Tibial nerve (tissue), 4 donors: ENCODE results near the gene ATPAF1. TPM values are rescaled to one million over a fixed set of nuclear protein-coding genes. Genes with fewer than 3 reads are reported as not detected.

Experiments
- DNase-seq, 2 donors: peaks; one replicate each; pipeline ENCODE4 v3.0.0-alpha.2; 2019; ENCODE audit warnings: low spot score in 2 of 2
- H3K27ac ChIP-seq, 4 donors: fragments of 200-600 bp; sonication (generic) in 3 of 4; one replicate each; pipeline ENCODE4 v1.5.1; 2017 to 2019; ENCODE audit warnings: mild to moderate bottlenecking in 1 of 4
- H3K27me3 ChIP-seq, 2 donors: fragments of 200-600 bp; sonication (generic) in 1 of 2; one replicate each; pipeline versions ENCODE4 v1.5.1 to v1.6.0; 2017 to 2019
- H3K36me3 ChIP-seq, 3 donors: fragments of 200-600 bp; sonication (generic); one replicate each; pipeline ENCODE4 v1.5.1; 2018 to 2019
- H3K4me1 ChIP-seq, 4 donors: fragments of 200-600 bp; sonication (generic) in 3 of 4; one replicate each; pipeline ENCODE4 v1.5.1; 2017 to 2019
- H3K4me3 ChIP-seq, 4 donors: fragments of 200-600 bp; sonication (generic) in 3 of 4; one replicate each; pipeline ENCODE4 v1.5.1; 2017 to 2019; ENCODE audit warnings: mild to moderate bottlenecking in 1 of 4, moderate library complexity in 1 of 4
- H3K9me3 ChIP-seq, 4 donors: fragments of 200-600 bp; sonication (generic) in 3 of 4; one replicate each; pipeline ENCODE4 v1.5.1; 2017 to 2019
- CTCF ChIP-seq, 5 experiments: fragments of 200-600 bp in 3 of 5; fragments of 450-650 bp in 2 of 5; sonication (generic) in 3 of 5; IDR thresholded peaks; one replicate each; pipeline ENCODE4 v1.5.1; 2016 to 2019; ENCODE audit warnings: antibody characterized with exemption in 5 of 5, mild to moderate bottlenecking in 3 of 5, moderate library complexity in 2 of 5
- EP300 ChIP-seq, 2 donors: sonication (generic); formaldehyde crosslinking; IDR thresholded peaks; one replicate each; pipeline ENCODE4 v1.6.1; 2017; ENCODE audit warnings: antibody characterized with exemption in 2 of 2, mild to moderate bottlenecking in 1 of 2
- POLR2A ChIP-seq, 2 donors: fragments of 450-650 bp; IDR thresholded peaks; one replicate each; pipeline ENCODE4 v1.6.1; 2017; ENCODE audit warnings: antibody characterized with exemption in 2 of 2, mild to moderate bottlenecking in 2 of 2, moderate library complexity in 2 of 2
- whole genome bisulfite sequencing, 2 donors: methylation state at CpG; one replicate each; pipeline ENCODE4 v1.1.5; 2018; 5-methylcytosine and 5-hydroxymethylcytosine counted together
- total RNA-seq, 4 donors: library from RNA; depleted of rRNA; stranded (reverse); fragments of >200 nt; gene quantifications; one replicate each; pipeline ENCODE4 v1.1.0, GENCODE V29; 2016

ATPAF1 gene
- total RNA-seq, 4 donors from 2014 or later = 26.3 to 38.5 (median 30.2) TPM

- Histone ChIP-seq H3K36me3 (peaks cover 0 to 89% (median 0%) of the 10 kb centered on the region in 3 donors), H3K27me3 (no peaks in the 10 kb centered on the region), H3K4me3 (no peak overlapping the region), H3K27ac (no peak overlapping the region), H3K4me1 (no peaks in the 10 kb centered on the region), H3K9me3 (peaks cover 0 to 20% (median 0%) of the 10 kb centered on the region in 4 donors)
- no peak for TF ChIP-seq CTCF (IDR thresholded peaks at IDR 0.05)
- TF ChIP-seq POLR2A (IDR thresholded peaks at IDR 0.05) = no peak
- TF ChIP-seq EP300 (IDR thresholded peaks at IDR 0.05) = no peak
- no peak for DNase-seq
- 96% methylated on average over 3 of the region's 3 CpGs for WGBS, 2 donors
These were observed 17.7 kb downstream of the ATPAF1 start for GRCh38 chr1:46650491-46650890.

- TF ChIP-seq POLR2A (IDR thresholded peaks at IDR 0.05) (no peak), EP300 (IDR thresholded peaks at IDR 0.05) (no peak), CTCF (IDR thresholded peaks at IDR 0.05) (no peak)
- no peak overlapping the region for H3K4me3 ChIP-seq
- DNase-seq = no peak
- H3K9me3 ChIP-seq = peaks cover 0 to 17% (median 0%) of the 10 kb centered on the region in 4 donors
- peaks cover 0 to 82% (median 0%) of the 10 kb centered on the region in 3 donors for H3K36me3 ChIP-seq
- WGBS, 2 donors = 95 to 97% methylated on average over 2 of the region's 2 CpGs
- no peak overlapping the region for H3K27ac ChIP-seq
- no peaks in the 10 kb centered on the region for H3K27me3 ChIP-seq
- H3K4me1 ChIP-seq = no peaks in the 10 kb centered on the region
These were observed 18.4 kb downstream of the ATPAF1 start for GRCh38 chr1:46649764-46650163.

- Histone ChIP-seq H3K4me1 (peaks cover 0 to 12% (median 5%) of the 10 kb centered on the region in 4 donors), H3K4me3 (no peak overlapping the region), H3K27ac (no peak overlapping the region), H3K9me3 (peaks cover 0 to 16% (median 0%) of the 10 kb centered on the region in 4 donors), H3K36me3 (peaks cover 0 to 70% (median 0%) of the 10 kb centered on the region in 3 donors), H3K27me3 (no peaks in the 10 kb centered on the region)
- WGBS, 2 donors = 96 to 98% methylated on average over 3 of the region's 3 CpGs
- DNase-seq = no peak
- TF ChIP-seq POLR2A (IDR thresholded peaks at IDR 0.05) (no peak), EP300 (IDR thresholded peaks at IDR 0.05) (no peak), CTCF (IDR thresholded peaks at IDR 0.05) (no peak)
These were observed 20.6 kb downstream of the ATPAF1 start for GRCh38 chr1:46647611-46648010.

- Histone ChIP-seq H3K4me1 (peaks cover 0 to 13% (median 5%) of the 10 kb centered on the region in 4 donors), H3K27me3 (no peaks in the 10 kb centered on the region), H3K27ac (no peak overlapping the region), H3K36me3 (peaks cover 0 to 69% (median 0%) of the 10 kb centered on the region in 3 donors), H3K4me3 (no peak overlapping the region), H3K9me3 (peaks cover 0 to 16% (median 0%) of the 10 kb centered on the region in 4 donors)
- DNase-seq = no peak
- WGBS, 2 donors = 73 to 86% methylated on average over 2 of the region's 2 CpGs
- TF ChIP-seq EP300 (IDR thresholded peaks at IDR 0.05) = no peak
- no peak for TF ChIP-seq CTCF (IDR thresholded peaks at IDR 0.05)
- no peak for TF ChIP-seq POLR2A (IDR thresholded peaks at IDR 0.05)
These were observed 21.3 kb downstream of the ATPAF1 start for GRCh38 chr1:46646844-46647243.

GRCh38 chr1:46646331-46646730, 21.8 kb downstream of the ATPAF1 start:
- Histone ChIP-seq H3K27me3 (no peaks in the 10 kb centered on the region), H3K36me3 (peaks cover 0 to 69% (median 0%) of the 10 kb centered on the region in 3 donors), H3K27ac (no peak overlapping the region), H3K9me3 (peaks cover 0 to 16% (median 0%) of the 10 kb centered on the region in 4 donors), H3K4me1 (peaks cover 0 to 13% (median 5%) of the 10 kb centered on the region in 4 donors), H3K4me3 (no peak overlapping the region)
- DNase-seq = no peak
- TF ChIP-seq EP300 (IDR thresholded peaks at IDR 0.05) (no peak), POLR2A (IDR thresholded peaks at IDR 0.05) (no peak)
- 79 to 98% methylated on average over 1 of the region's 1 CpG for WGBS, 2 donors
